Esophagus muscularis mucosa (tissue), 4 donors: Measurements from ENCODE around the gene CCDC92B. TPM values are rescaled to one million over a fixed set of nuclear protein-coding genes. Genes with fewer than 3 reads are reported as not detected.
"Not testable (repeated sequence)": the region's sequence is repeated elsewhere in the genome, so short reads cannot be mapped to it uniquely, and the experiment has no call there.

ENCODE experiments used
- DNase-seq: peaks from one replicate; pipeline ENCODE4 v3.0.0-alpha.2; 2017; ENCODE audit errors: extremely low spot score
- H3K27ac ChIP-seq, 4 donors: fragments of 200-600 bp; sonication (generic); replicated peaks in 1 of 4; 1 replicate in 3 of 4; 2 replicates in 1 of 4; pipeline ENCODE4 v1.5.1; 2016 to 2019; ENCODE audit warnings: mild to moderate bottlenecking in 1 of 4
- H3K27me3 ChIP-seq, 4 donors: fragments of 200-600 bp; sonication (generic); one replicate each; pipeline versions ENCODE4 v1.5.1 to v1.6.0; 2016 to 2019
- H3K36me3 ChIP-seq, 4 donors: fragments of 200-600 bp; sonication (generic); one replicate each; pipeline ENCODE4 v1.5.1; 2016 to 2019
- H3K4me1 ChIP-seq, 4 donors: fragments of 200-600 bp; sonication (generic); one replicate each; pipeline ENCODE4 v1.5.1; 2016 to 2019
- H3K4me3 ChIP-seq, 4 donors: fragments of 200-600 bp; sonication (generic); 1 replicate in 2 of 4; 2 replicates in 2 of 4; pipeline ENCODE4 v1.5.1; 2016 to 2019; ENCODE audit warnings: mild to moderate bottlenecking in 4 of 4, moderate library complexity in 1 of 4
- H3K9me3 ChIP-seq, 4 donors: fragments of 200-600 bp; sonication (generic); 1 replicate in 3 of 4; 2 replicates in 1 of 4; pipeline ENCODE4 v1.5.1; 2016 to 2019
- EP300 ChIP-seq: sonication (generic); formaldehyde crosslinking; IDR thresholded peaks from one replicate; pipeline ENCODE4 v1.6.1; 2017; ENCODE audit warnings: antibody characterized with exemption
- POLR2A ChIP-seq: fragments of 450-650 bp; IDR thresholded peaks from one replicate; pipeline ENCODE4 v1.6.1; 2017; ENCODE audit warnings: antibody characterized with exemption, moderate library complexity, mild to moderate bottlenecking, low read depth
- POLR2AphosphoS5 ChIP-seq, 2 donors: sonication (generic); formaldehyde crosslinking; IDR thresholded peaks; one replicate each; pipeline ENCODE4 v1.6.1; 2017; ENCODE audit warnings: antibody characterized with exemption in 2 of 2
- WGBS: methylation state at CpG from one replicate; pipeline ENCODE4 v1.1.5; 2018; 5-methylcytosine and 5-hydroxymethylcytosine counted together
- intact Hi-C: fragments of 100-400 bp; cut with DNase I; formaldehyde crosslinking; loops from one replicate; pipeline ENCODE4 v1.15.1; 2023
- total RNA-seq, 4 donors: library from RNA; depleted of rRNA; stranded (reverse); fragments of >200 nt; gene quantifications; one replicate each; pipeline versions ENCODE4 v1.1.0 to v1.2.1, GENCODE V29; 2016
- TF ChIP-seq, protein P1 (sequence below), 3 experiments: fragments of 200-600 bp in 2 of 3; fragments of 450-650 bp in 1 of 3; sonication (generic) in 2 of 3; IDR thresholded peaks; one replicate each; pipeline ENCODE4 v1.5.1; 2017 to 2019; ENCODE audit warnings: antibody characterized with exemption in 3 of 3, mild to moderate bottlenecking in 2 of 3, moderate library complexity in 1 of 3

Gene CCDC92B
- total RNA-seq, 4 donors from 2014 or later: 0.13 to 0.42 TPM; not detected in 2

DNA sequence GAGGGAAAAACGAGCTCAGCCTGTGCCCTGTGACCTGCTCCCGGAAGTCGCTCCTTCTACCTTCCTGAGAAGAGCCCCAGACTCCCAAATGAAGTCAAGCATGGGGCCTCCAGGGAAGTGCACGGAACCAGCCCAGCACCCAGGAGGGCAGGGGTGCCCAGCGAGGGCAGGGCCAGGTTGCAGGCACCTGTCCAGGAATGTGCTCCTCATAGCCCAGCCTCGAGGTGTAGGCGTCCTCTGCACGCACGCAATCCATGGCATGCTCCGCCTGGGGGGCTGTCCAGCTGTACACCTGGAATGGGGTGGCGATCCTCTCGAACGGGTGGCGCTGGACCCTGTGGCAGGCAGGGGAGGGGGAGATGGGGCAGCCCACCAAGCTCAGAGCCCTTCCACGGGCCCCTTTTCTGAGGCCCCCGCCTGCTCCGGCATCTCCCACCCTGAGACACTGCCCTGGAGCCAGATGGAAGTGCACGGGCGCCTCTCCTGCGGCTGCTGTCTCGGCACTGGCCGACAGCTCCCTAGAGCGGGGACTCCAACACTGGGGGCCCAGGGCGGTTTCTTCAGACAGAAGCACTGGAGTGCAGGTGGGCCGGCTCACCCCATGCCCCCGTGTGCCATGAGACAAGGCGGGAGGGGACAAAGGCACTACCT, 48.8 kb downstream of the CCDC92B start:
- WGBS: 82% methylated on average over 7 of the region's 27 CpGs
- intact Hi-C loops: no loop called here
- no peak for DNase-seq

GRCh38 chr17:2700030-2700490, 49.4 kb downstream of the CCDC92B start:
- TF ChIP-seq POLR2AphosphoS5 (IDR thresholded peaks at IDR 0.05) (no peak), EP300 (no peak), POLR2A (no peak)
- TF ChIP-seq, protein P1, sequence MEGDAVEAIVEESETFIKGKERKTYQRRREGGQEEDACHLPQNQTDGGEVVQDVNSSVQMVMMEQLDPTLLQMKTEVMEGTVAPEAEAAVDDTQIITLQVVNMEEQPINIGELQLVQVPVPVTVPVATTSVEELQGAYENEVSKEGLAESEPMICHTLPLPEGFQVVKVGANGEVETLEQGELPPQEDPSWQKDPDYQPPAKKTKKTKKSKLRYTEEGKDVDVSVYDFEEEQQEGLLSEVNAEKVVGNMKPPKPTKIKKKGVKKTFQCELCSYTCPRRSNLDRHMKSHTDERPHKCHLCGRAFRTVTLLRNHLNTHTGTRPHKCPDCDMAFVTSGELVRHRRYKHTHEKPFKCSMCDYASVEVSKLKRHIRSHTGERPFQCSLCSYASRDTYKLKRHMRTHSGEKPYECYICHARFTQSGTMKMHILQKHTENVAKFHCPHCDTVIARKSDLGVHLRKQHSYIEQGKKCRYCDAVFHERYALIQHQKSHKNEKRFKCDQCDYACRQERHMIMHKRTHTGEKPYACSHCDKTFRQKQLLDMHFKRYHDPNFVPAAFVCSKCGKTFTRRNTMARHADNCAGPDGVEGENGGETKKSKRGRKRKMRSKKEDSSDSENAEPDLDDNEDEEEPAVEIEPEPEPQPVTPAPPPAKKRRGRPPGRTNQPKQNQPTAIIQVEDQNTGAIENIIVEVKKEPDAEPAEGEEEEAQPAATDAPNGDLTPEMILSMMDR (IDR thresholded peaks at IDR 0.05): no peak
- 87% methylated on average over 15 of the region's 20 CpGs for whole genome bisulfite sequencing
- Histone ChIP-seq H3K4me1 (peaks cover under 1 to 11% (median 6%) of the 10 kb centered on the region in 4 donors), H3K36me3 (peaks cover 76 to 98% (median 93%) of the 10 kb centered on the region in 4 donors), H3K9me3 (no peaks in the 10 kb centered on the region), H3K27ac (no peak overlapping the region), H3K27me3 (no peaks in the 10 kb centered on the region), H3K4me3 (no peak overlapping the region)
- DNase-seq: no peak
- intact Hi-C loops: no loop called here

More for the DNA sequence above, 48.8 kb downstream of the CCDC92B start:
- H3K27ac ChIP-seq: no peak overlapping the region
- H3K4me1 ChIP-seq: peaks cover 6 to 16% (median 11%) of the 10 kb centered on the region in 4 donors
- no peaks in the 10 kb centered on the region for H3K9me3 ChIP-seq
- no peaks in the 10 kb centered on the region for H3K27me3 ChIP-seq
- peaks cover 71 to 92% (median 87%) of the 10 kb centered on the region in 4 donors for H3K36me3 ChIP-seq
- TF ChIP-seq POLR2AphosphoS5 (IDR thresholded peaks at IDR 0.05) (no peak), POLR2A (no peak)
- no peak overlapping the region for H3K4me3 ChIP-seq

GRCh38 chr17:2699216-2699805, 50.1 kb downstream of the CCDC92B start:
- H3K9me3 ChIP-seq, H3K4me3 ChIP-seq, H3K27ac ChIP-seq, DNase-seq, H3K4me1 ChIP-seq, intact Hi-C loops, H3K27me3 ChIP-seq: not testable (repeated sequence)
- peaks cover 84 to 100% (median 100%) of the 10 kb centered on the region in 4 donors for H3K36me3 ChIP-seq
- WGBS: 87% methylated on average over 17 of the region's 18 CpGs

- no peak overlapping the region for H3K27ac ChIP-seq
- H3K4me1 ChIP-seq: no peaks in the 10 kb centered on the region
- intact Hi-C loops: no loop called here
- no peak for DNase-seq
- no peak overlapping the region for H3K4me3 ChIP-seq
- WGBS: 100% methylated on average over 6 of the region's 40 CpGs
- no peaks in the 10 kb centered on the region for H3K27me3 ChIP-seq
- peaks cover 85 to 100% (median 100%) of the 10 kb centered on the region in 4 donors for H3K36me3 ChIP-seq
- no peaks in the 10 kb centered on the region for H3K9me3 ChIP-seq
- TF ChIP-seq POLR2A (no peak), POLR2AphosphoS5 (IDR thresholded peaks at IDR 0.05) (no peak), EP300 (no peak)
- TF ChIP-seq, protein P1 (IDR thresholded peaks at IDR 0.05): no peak
Measured at GRCh38 chr17:2697611-2698162, 51.8 kb downstream of the CCDC92B start.

DNA sequence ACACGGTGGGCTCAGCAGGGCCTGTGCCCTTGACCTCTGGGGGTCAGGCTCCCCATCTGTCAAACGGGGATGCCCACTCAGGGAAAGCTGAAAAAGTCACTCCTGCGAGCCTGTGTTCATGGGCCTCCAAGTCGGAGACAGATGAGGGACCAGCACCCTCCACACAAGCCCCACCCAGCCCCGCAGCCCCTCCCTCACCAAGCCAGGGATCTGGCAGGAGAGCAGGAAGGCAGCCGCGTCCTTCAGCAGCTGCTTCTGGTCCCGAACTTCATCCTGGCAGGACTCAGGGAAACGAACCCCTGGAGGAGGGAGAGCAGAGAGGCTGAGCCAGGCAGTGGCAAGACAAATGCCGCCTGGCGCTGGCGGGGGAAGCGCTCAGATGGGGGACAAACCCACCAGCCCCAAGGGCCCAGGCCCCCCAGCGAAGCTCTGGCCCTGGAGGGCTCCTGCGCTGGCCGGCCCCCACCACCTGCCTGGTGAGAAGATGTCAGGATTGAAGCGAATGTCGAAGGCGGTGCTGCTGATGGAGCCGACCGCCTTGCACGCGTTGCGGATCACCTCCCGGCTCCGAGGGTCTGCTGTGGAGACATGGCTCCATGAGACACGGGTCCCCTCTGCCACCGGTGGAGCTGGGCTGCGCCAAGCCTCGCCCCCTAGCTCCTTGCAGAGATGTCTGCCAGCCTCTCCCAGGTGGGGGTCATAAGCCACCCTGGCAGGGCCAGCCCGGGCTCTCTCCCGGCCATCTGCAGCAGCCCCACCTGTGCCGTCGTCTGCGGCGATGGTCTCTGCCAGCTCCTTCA, 53.3 kb downstream of the CCDC92B start:
- TF ChIP-seq POLR2AphosphoS5 (IDR thresholded peaks at IDR 0.05) (no peak), EP300 (no peak), POLR2A (no peak)
- TF ChIP-seq, protein P1 (IDR thresholded peaks at IDR 0.05): no peak
- intact Hi-C loops: no loop called here

More for the DNA sequence above, 53.3 kb downstream of the CCDC92B start:
- peaks cover 85 to 100% (median 99%) of the 10 kb centered on the region in 4 donors for H3K36me3 ChIP-seq
- no peaks in the 10 kb centered on the region for H3K9me3 ChIP-seq
- H3K27me3 ChIP-seq: no peaks in the 10 kb centered on the region
- WGBS: 71% methylated on average over 6 of the region's 36 CpGs
- no peak for DNase-seq
- H3K4me3 ChIP-seq: no peak overlapping the region
- H3K4me1 ChIP-seq: no peaks in the 10 kb centered on the region
- H3K27ac ChIP-seq: no peak overlapping the region
